ENCODE measurements around the gene USH1C.

Gene USH1C

GRCh38 chr11:17544181-17544622 is at the start of gene USH1C:
Gene USH1C (minus strand): TSS chr11:17544416. CDS start chr11:17544307, 109 bp downstream.
- DNase-seq = peak; percentile 15

GRCh38 chr11:17593466-17594245 is 49.4 kb upstream of the USH1C start:
- no peak for DNase-seq

GRCh38 chr11:17591293-17591692 is 47.1 kb upstream of the USH1C start:
- no peak for DNase-seq

GRCh38 chr11:17590463-17590862 is 46.2 kb upstream of the USH1C start:
- no peak for DNase-seq

- DNase-seq = no peak
These were observed 44.5 kb upstream of the USH1C start for GRCh38 chr11:17588721-17589120.

- no peak for DNase-seq
These were observed 44.0 kb upstream of the USH1C start for GRCh38 chr11:17588166-17588565.

- DNase-seq = no peak
These were observed 41.9 kb upstream of the USH1C start for GRCh38 chr11:17585911-17586695.

- no peak for DNase-seq
These were observed 37.5 kb upstream of the USH1C start for GRCh38 chr11:17581732-17582053.

GRCh38 chr11:17581036-17581731 is 37.0 kb upstream of the USH1C start:
- no peak for DNase-seq

GRCh38 chr11:17580271-17580670 is 36.1 kb upstream of the USH1C start:
- DNase-seq = no peak

GRCh38 chr11:17579451-17579850 is 35.2 kb upstream of the USH1C start:
- DNase-seq = no peak

GRCh38 chr11:17578958-17579357 is 34.7 kb upstream of the USH1C start:
- DNase-seq = no peak

- DNase-seq = no peak
These were observed 34.1 kb upstream of the USH1C start for GRCh38 chr11:17578296-17578695.

- DNase-seq = no peak
These were observed 31.5 kb upstream of the USH1C start for GRCh38 chr11:17575431-17576425.

- DNase-seq = no peak
These were observed 30.2 kb upstream of the USH1C start for GRCh38 chr11:17574141-17575091.

- no peak for DNase-seq
These were observed 29.3 kb upstream of the USH1C start for GRCh38 chr11:17573526-17573925.

GRCh38 chr11:17572791-17573460 is 28.7 kb upstream of the USH1C start:
- DNase-seq = no peak

- no peak for DNase-seq
These were observed 28.1 kb upstream of the USH1C start for GRCh38 chr11:17572359-17572690.

- no peak for DNase-seq
These were observed 27.5 kb upstream of the USH1C start for GRCh38 chr11:17571431-17572358.

- no peak for DNase-seq
These were observed 25.8 kb upstream of the USH1C start for GRCh38 chr11:17570034-17570433.
